Pons (tissue), 1 donor: ENCODE data around the gene SMURF1.

Experiments
- DNase-seq: peaks from one replicate; pipeline ENCODE4 v3.0.0-alpha.2; 2016; ENCODE audit warnings: low spot score

Gene SMURF1

DNA sequence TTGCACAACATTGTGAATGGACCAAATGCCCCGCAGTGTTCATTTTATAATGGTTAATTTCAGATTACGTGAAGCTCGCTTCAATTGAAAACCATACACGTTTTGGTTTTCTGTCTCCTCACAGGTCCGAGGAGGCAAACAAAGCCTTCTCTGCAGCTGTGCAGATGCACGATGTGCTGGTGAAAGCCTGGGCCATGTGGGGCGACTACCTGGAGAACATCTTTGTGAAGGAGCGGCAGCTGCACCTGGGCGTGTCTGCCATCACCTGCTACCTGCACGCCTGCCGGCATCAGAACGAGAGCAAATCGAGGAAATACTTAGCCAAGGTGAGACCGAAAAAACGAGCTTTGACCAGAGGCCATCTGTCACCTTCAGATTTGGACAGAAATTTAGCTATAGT lies 155.3 kb downstream of the SMURF1 start:
- no peak for DNase-seq

GRCh38 chr7:98985945-98986344 lies 158.0 kb downstream of the SMURF1 start:
- DNase-seq: no peak

GRCh38 chr7:98985406-98985805 lies 158.5 kb downstream of the SMURF1 start:
- DNase-seq: no peak

DNA sequence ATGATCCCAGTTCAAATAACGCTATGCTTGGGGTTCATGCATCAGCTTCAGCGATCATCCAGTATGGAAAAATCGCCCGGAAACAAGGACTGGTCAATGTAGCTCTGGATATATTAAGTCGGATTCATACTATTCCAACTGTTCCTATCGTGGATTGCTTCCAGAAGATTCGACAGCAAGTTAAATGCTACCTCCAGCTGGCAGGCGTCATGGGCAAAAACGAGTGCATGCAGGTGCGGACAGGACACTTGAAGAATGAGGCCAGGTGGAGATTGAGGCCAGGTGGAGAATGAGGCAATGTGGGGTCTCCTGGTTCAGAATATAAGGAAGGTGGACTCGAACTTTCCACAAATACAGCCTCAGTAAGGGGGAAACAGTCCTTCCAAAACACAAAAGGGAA lies 159.8 kb downstream of the SMURF1 start:
- DNase-seq: no peak

- DNase-seq: no peak
Observed at GRCh38 chr7:98982686-98983085, 161.2 kb downstream of the SMURF1 start.

DNA sequence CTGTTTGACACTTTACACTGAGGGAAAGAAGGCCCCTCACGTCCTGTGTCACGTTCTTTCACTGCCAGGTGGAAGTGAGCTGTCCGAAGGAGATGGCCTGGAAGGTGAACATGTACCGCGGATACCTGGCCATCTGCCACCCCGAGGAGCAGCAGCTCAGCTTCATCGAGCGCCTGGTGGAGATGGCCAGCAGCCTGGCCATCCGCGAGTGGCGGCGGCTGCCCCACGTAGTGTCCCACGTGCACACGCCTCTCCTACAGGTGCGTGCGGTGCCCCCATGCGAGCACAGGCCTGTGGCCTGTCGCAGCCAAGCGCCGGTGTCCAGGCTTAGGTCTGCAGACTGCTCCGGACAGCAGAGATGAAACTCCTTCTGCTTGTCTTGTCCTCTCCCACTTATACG lies 162.2 kb downstream of the SMURF1 start:
- DNase-seq: no peak

- no peak for DNase-seq
Observed at GRCh38 chr7:98978672-98979071, 165.2 kb downstream of the SMURF1 start.
